NCI-H2196 treated with DMSO at 0.1 percent for 48 hours (cell line): ENCODE data around the gene SEC23B.

ENCODE experiments used
- DNase-seq: peaks from one replicate; lab custom pipeline; 2025; ENCODE audit not compliant: unreplicated experiment; lab: John Stamatoyannopoulos, UW

The SEC23B gene

DNA sequence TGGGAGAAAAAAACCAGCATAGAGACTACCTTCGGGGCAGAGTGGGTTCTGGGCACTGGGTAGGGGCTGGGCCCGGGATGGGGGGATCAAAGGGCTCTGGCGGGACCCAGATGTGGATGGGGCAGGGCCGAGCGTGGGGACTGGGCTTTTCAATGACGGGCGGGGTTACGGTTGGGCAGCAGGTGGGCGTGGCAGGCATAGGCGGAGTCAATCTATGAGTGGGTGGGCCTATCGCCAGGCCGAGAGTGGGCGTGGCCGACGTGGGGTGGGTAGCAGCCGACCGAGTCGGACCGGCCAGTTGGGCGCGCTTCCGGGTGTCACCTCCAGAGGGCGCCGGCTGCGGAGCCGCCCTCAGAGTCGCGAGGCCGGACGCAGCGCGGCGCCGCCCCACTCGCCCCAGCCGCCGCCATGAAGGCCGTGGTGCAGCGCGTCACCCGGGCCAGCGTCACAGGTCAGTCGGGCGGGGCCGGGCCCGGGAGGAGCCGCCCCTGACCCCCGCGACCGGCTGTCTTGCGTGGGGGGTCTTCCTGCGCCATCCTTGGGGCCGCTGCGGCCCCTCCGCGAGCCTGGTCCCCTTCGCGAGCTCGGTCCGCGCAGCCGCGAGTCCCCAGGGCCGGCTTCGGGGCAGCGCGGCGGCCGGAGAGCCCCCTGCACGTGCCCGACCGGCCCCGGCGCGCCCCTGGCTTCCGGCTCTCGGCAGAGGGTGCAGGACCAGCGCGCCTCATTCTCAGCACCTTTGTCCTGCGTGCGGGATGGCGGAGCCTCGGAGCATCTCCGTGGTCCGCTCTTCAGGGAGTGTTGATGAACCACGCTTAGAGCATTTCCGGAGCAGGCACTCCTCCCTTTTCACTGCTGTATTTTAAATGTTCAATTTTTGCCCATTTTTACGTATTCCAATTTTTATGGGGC, 80.2 kb downstream of the SEC23B start, which contains the start of gene DTD1:
TSS of gene DTD1 (plus strand) at position 390 of the 909 bp plus-strand sequence. CDS start at position 409, 19 bp downstream.
- DNase-seq = peak; percentile 80

DNA sequence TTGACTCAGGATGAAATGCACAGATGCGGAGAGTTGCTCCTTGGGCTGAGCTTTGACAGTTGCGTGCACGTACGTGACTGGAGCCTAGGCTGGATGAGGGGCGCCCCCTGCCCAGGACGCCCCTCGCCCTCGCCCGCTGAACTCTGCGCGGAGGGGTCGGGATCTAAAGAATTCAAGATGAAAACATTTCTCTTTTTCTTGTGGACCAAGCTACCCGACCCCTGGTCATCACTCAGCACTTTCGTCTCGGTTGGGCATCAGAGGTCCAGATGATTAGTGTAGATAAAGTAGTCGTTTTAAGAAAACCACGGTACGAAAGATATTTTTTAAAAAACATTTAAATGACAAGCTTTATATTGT, 80.8 kb downstream of the SEC23B start:
- no peak for DNase-seq

- no peak for DNase-seq
Measured at GRCh38 chr20:18589941-18590674, 82.4 kb downstream of the SEC23B start.

DNA sequence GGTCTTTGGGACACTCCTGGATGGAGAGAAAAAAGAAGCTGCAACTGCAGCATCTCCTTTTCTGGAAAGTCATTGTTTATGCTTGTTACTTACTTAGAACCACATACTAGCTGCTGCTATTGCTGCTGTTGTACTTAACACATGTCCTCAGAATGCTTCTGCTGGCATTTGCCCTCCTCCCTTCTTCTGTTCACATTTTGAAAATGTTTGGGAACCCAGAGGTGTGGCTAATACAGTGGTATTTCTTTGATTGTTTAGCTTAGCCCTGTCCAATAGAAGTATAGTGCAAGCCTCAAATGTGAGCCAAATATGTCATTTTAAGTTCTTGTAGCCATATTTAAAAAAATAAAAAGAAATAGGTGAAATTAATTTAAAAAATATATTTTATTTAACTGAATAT, 88.5 kb downstream of the SEC23B start:
- no peak for DNase-seq

DNA sequence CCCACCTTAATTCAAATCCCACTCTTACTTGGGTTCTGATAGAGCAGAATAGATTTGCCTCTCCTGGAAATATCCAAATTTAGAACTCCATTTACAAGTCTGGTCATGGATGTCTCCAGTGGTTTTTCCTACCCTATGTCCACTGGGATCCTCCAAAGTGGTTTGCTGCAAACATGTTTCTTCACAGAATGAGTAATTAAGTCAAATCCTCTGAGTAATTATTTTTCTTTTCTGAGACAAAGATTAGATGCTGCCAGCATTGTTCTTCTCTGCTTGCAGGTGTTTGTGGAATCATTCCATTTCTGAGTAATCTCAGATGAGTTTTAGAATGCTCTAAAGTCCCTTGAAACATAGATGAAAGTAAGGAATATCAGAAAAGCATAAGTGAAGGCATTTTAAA, 102.0 kb downstream of the SEC23B start:
- DNase-seq = no peak
